Mammary epithelial cell (primary cell): Measurements from ENCODE around the gene TRPV2.

Experiments used
- EZH2 ChIP-seq: IDR thresholded peaks from 2 replicates; pipeline ENCODE4 v1.6.1; 2012; ENCODE audit warnings: low read length, inconsistent platforms, borderline replicate concordance
- TF ChIP-seq, protein P1 (sequence below), 2 donors: IDR thresholded peaks in 1 of 2; conservative IDR thresholded peaks in 1 of 2; 2 replicates each; pipeline ENCODE4 v1.5.1; 2011 to 2012; ENCODE audit warnings: inconsistent platforms in 2 of 2, low read length in 2 of 2, mild to moderate bottlenecking in 2 of 2, control low read depth in 1 of 2, low read depth in 1 of 2; ENCODE audit not compliant: insufficient read depth in 1 of 2; ENCODE audit errors: extremely low read depth in 1 of 2

DNA sequence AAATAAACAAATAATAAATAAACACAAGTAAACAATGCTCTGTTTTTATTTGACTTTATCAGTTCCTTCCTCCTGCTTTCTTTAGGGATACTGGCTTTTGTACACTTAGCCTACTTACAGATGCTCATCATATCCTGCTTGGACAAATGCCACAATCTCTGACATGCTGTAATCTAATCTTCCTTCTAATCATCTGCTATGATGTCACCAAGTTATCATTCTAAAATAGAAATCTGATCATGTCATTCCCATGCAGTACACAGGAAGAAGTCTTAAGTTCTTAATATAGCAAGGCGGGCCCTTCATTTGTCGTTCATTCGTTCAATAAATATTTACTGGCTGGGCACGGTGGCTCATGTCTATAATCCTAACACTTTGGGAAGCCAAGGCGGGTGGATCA, 43.6 kb upstream of the TRPV2 start:
- no peak for TF ChIP-seq EZH2
- TF ChIP-seq, protein P1, sequence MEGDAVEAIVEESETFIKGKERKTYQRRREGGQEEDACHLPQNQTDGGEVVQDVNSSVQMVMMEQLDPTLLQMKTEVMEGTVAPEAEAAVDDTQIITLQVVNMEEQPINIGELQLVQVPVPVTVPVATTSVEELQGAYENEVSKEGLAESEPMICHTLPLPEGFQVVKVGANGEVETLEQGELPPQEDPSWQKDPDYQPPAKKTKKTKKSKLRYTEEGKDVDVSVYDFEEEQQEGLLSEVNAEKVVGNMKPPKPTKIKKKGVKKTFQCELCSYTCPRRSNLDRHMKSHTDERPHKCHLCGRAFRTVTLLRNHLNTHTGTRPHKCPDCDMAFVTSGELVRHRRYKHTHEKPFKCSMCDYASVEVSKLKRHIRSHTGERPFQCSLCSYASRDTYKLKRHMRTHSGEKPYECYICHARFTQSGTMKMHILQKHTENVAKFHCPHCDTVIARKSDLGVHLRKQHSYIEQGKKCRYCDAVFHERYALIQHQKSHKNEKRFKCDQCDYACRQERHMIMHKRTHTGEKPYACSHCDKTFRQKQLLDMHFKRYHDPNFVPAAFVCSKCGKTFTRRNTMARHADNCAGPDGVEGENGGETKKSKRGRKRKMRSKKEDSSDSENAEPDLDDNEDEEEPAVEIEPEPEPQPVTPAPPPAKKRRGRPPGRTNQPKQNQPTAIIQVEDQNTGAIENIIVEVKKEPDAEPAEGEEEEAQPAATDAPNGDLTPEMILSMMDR (conservative IDR thresholded peaks at IDR 0.05 in 1 of 2, IDR thresholded peaks at IDR 0.05 in 1 of 2; ENCODE audit: extremely low read depth in 1 of 2, insufficient read depth in 1 of 2, low read depth in 1 of 2, low read length in 2 of 2): no peak
